ENCODE data around the gene ITPR1. TPM values are rescaled to one million over a fixed set of nuclear protein-coding genes. Genes with fewer than 3 reads are reported as not detected.

ITPR1 gene
- polyA plus RNA-seq, 6 donors from 2014 or later: 54.8 to 110 (median 87.3) TPM

DNA sequence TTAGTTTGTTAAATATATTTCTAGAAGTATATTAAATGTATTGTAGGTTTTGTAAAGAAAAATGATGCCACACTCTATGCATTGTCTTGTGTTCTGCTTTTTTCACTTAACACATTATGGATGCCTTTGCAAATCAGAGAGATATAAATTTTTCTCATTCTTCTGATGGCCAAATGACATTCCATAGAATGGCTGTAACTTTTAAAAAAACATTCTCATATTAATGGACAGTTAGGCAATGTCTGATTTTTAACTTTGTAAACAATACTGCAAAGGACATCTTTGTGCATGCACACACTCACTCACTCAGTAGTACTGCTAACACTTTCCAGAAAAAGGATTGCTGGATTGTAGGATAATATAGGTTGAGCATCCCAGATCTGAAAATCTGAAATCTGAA is 195.9 kb downstream of the ITPR1 start:
- no peak for ATAC-seq (ENCODE audit: low read depth in 2 of 2)
- no peak overlapping the region for H3K27ac Mint-ChIP-seq
- no peak overlapping the region for H3K4me3 Mint-ChIP-seq
- H3K4me1 Mint-ChIP-seq: peaks cover 0 to 3% (median 2%) of the 10 kb centered on the region in 3 donors
- H3K27me3 Mint-ChIP-seq: no peaks in the 10 kb centered on the region
- H3K36me3 Mint-ChIP-seq: peaks cover 55 to 62% of the 10 kb centered on the region in 2 donors
- H3K9me3 Mint-ChIP-seq: peaks cover 0 to 5% (median 0%) of the 10 kb centered on the region in 7 donors
- DNase-seq: no peak

DNA sequence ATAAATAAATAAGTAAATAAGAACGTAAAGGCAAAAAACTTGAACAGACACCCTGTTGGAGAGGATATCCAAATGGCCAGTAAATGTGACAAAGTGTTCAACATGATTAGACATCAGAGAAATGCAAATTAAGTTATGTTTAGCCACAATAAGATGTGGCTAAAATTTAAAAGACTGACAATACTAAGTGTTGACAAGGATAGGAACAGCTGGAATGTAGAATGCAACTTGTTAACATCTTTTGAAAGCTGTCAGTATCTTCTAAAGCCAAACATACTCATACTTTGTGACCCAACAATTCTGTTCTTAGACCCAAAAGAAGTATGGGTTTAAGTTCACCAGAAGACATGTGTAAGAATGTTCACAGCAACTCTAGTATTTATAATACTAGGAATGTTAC is 197.1 kb downstream of the ITPR1 start:
- Mint-ChIP-seq H3K36me3 (peaks cover 57 to 63% of the 10 kb centered on the region in 2 donors), H3K27ac (peak overlapping the region in 1 of 6 donors; percentile 76), H3K4me1 (peaks cover 0 to 3% (median 2%) of the 10 kb centered on the region in 3 donors), H3K4me3 (no peak overlapping the region), H3K9me3 (peaks cover 0 to 5% (median 0%) of the 10 kb centered on the region in 7 donors), H3K27me3 (no peaks in the 10 kb centered on the region)
- ATAC-seq (ENCODE audit: low read depth in 2 of 2) (no peak), DNase-seq (no peak)

DNA sequence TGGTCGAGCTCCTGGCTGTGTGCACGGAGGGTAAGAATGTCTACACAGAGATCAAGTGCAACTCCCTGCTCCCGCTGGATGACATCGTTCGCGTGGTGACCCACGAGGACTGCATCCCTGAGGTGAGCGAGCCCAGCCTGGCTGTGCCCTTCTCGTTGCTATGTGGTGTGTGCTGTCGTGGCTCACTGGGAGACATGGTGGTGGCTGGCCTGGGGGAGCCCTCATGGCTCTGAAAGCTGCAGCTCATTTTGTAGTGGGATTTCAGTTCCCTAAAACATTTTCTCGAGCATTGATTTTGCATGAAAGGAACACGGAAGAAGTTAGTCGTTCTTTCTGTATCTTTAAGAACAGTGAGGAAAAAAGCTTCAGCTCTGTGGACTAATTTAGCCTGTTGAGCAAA is 200.5 kb downstream of the ITPR1 start:
- H3K27me3 Mint-ChIP-seq: no peaks in the 10 kb centered on the region
- H3K36me3 Mint-ChIP-seq: peaks cover 45 to 50% of the 10 kb centered on the region in 2 donors
- peaks cover 0 to 3% (median 2%) of the 10 kb centered on the region in 3 donors for H3K4me1 Mint-ChIP-seq
- DNase-seq (no peak), ATAC-seq (ENCODE audit: low read depth in 2 of 2) (no peak)
- H3K4me3 Mint-ChIP-seq: no peak overlapping the region
- peak overlapping the region in 3 of 6 donors; percentile 57 to 77 (median 68) for H3K27ac Mint-ChIP-seq
- peaks cover 0 to under 1% (median 0%) of the 10 kb centered on the region in 7 donors for H3K9me3 Mint-ChIP-seq

DNA sequence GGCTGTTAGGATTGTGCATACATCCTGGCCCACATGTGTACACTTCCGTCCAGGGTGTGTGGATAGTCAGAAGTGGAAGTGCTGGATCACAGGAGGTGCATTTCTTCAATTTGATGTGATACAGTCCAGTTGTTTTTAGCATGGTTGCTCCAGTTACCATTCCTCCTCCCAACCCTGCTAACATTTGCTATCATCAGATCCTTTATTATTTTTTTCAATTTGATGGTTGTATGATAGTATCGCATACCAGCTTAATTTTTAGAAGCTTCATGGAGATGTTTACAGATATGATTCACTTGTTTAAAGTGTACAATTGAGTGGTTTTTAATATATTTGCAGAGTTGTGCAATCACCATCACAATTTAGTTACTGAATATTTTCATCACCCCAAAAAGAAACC is 202.7 kb downstream of the ITPR1 start:
- no peaks in the 10 kb centered on the region for H3K9me3 Mint-ChIP-seq
- no peak overlapping the region for H3K27ac Mint-ChIP-seq
- H3K4me1 Mint-ChIP-seq: peaks cover 0 to 3% (median 2%) of the 10 kb centered on the region in 3 donors
- peak overlapping the region in 1 of 8 donors; percentile 5 for H3K4me3 Mint-ChIP-seq
- DNase-seq (no peak), ATAC-seq (ENCODE audit: low read depth in 2 of 2) (no peak)
- no peaks in the 10 kb centered on the region for H3K27me3 Mint-ChIP-seq
- peaks cover 46 to 53% of the 10 kb centered on the region in 2 donors for H3K36me3 Mint-ChIP-seq

DNA sequence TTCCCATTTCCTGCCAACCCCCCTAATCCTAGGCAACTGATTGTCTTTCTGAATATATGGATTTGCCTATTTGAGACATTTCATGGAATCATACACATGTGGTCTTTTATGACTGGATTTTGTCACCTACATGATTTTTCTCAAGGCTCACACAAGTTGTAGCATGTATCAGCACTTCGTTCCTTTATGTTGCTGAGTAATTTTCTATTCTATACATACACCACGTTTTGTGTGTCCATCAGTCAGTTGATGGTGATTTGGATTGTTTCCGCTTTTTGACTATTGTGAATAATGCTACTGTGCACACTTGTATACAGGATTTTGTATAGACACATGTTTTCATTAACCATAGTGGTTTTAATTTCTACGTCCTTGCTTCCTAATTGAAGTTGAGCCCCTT is 203.1 kb downstream of the ITPR1 start:
- H3K27ac Mint-ChIP-seq: no peak overlapping the region
- ATAC-seq (ENCODE audit: low read depth in 2 of 2) (no peak), DNase-seq (no peak)
- no peaks in the 10 kb centered on the region for H3K27me3 Mint-ChIP-seq
- no peaks in the 10 kb centered on the region for H3K9me3 Mint-ChIP-seq
- peak overlapping the region in 1 of 8 donors; percentile 5 for H3K4me3 Mint-ChIP-seq
- H3K36me3 Mint-ChIP-seq: peaks cover 42 to 49% of the 10 kb centered on the region in 2 donors
- peaks cover 0 to 2% (median 2%) of the 10 kb centered on the region in 3 donors for H3K4me1 Mint-ChIP-seq

DNA sequence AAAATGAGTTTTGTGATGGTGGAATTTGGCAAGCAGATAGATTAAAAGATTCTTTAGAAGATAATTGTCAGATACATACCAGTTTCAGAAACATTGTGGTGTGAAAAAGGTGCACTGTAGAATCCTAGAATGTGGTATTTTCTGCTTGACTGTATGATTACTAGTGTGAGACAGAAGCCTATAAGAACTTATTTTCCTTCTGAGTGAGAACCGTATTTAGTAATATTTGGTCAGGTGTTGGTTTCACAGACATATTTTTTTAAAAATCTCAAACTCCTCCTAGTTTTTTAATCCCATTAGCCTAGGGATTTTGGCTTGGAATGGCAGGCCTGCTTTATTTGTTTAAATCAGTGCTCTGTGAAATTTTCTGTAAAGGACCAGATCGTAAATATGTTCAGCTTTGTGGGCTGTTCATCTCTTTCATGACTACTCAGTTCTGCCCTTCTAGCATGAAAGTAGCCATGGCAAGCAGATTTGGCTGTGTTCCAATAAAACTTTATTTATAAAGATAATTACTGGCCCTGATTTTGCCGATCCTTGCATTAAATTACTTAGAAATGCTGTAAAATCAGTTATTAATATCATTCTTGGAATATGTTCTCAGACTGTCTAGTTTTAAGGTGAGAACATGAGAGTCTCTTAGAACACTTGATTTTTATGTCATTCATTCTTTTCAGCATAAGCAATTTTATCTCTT is 205.1 kb downstream of the ITPR1 start:
- Mint-ChIP-seq H3K4me1 (peaks cover 0 to 2% (median 0%) of the 10 kb centered on the region in 3 donors), H3K27me3 (no peaks in the 10 kb centered on the region), H3K9me3 (no peaks in the 10 kb centered on the region), H3K4me3 (no peak overlapping the region), H3K27ac (peak overlapping the region in 1 of 6 donors; percentile 16), H3K36me3 (peaks cover 33 to 51% of the 10 kb centered on the region in 2 donors)
- no peak for ATAC-seq (ENCODE audit: low read depth in 2 of 2)
- no peak for DNase-seq

DNA sequence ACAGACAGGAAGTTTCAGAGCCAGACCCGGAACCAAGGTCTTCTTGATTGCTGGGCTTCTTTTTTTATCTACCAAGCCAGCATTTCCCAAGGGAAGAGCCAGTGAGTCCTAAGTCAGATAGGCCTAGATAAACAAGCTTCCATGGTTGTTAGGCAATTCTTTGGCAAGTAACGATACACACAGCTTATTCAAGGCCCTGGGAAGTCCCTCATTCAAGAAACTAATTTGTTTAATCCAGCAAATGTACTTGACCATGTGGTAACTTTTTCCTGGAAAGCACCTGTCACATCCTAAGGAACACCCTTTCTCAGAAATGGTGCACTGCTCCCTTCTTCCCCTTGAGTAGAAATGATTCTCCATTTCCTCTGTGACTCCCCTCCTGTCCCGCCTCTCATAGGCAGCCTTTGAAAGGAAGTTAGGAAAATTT is 209.9 kb downstream of the ITPR1 start:
- Mint-ChIP-seq H3K27ac (peak overlapping the region in 1 of 6 donors; percentile 47), H3K27me3 (no peaks in the 10 kb centered on the region), H3K36me3 (peaks cover 55 to 60% of the 10 kb centered on the region in 2 donors), H3K9me3 (no peaks in the 10 kb centered on the region), H3K4me1 (no peaks in the 10 kb centered on the region), H3K4me3 (no peak overlapping the region)
- ATAC-seq (ENCODE audit: low read depth in 2 of 2): no peak
- DNase-seq: no peak

DNA sequence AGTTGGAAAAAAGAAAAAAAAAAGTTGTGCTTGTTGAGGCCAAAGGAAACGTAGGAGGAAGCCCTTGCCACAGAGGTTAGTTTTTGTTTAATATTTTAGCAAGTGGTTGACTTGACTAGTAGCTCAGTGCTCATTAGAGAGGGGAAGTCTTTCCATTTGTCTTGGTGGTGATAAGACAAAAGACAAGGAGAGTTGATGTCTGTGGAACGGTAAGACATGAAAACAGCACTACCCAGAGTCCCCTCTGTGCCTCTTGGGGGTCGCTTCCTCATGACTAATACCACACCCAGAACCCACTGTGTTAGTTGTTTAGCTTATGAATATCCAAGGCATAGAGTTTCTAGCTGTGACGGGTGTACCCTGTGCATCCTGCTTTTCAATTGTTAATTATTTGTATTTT is 211.4 kb downstream of the ITPR1 start:
- Mint-ChIP-seq H3K27ac (peak overlapping the region in 1 of 6 donors; percentile 91), H3K4me3 (no peak overlapping the region), H3K27me3 (no peaks in the 10 kb centered on the region), H3K9me3 (no peaks in the 10 kb centered on the region), H3K36me3 (peaks cover 53 to 65% of the 10 kb centered on the region in 2 donors), H3K4me1 (peaks cover 0 to 3% (median 0%) of the 10 kb centered on the region in 3 donors)
- no peak for ATAC-seq (ENCODE audit: low read depth in 2 of 2)
- DNase-seq: no peak

DNA sequence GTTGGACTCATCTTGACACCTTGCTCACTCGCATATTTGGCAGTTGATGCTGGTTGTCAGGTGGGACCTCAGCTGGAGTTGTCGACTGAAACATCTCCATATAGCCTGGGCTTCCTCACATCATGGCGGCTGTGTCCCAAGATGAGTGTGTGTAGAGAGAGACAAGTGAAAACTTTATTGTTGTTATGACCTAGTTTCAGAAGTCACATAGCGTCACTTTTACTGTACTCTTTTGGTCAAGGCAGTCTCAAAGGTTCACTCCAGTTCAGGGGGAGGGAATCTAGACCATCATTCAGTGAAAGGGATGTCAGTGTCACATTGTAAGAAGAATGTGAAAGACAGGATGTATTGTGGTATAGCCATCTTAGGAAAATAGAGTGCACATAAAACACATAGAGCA is 214.2 kb downstream of the ITPR1 start:
- DNase-seq (no peak), ATAC-seq (ENCODE audit: low read depth in 2 of 2) (no peak)
- H3K27ac Mint-ChIP-seq: peak overlapping the region in 1 of 6 donors; percentile 78
- peaks cover 0 to 8% (median 5%) of the 10 kb centered on the region in 3 donors for H3K4me1 Mint-ChIP-seq
- H3K36me3 Mint-ChIP-seq: peaks cover 43 to 57% of the 10 kb centered on the region in 2 donors
- peak overlapping the region in 1 of 8 donors; percentile 9 for H3K4me3 Mint-ChIP-seq
- no peaks in the 10 kb centered on the region for H3K27me3 Mint-ChIP-seq
- no peaks in the 10 kb centered on the region for H3K9me3 Mint-ChIP-seq

DNA sequence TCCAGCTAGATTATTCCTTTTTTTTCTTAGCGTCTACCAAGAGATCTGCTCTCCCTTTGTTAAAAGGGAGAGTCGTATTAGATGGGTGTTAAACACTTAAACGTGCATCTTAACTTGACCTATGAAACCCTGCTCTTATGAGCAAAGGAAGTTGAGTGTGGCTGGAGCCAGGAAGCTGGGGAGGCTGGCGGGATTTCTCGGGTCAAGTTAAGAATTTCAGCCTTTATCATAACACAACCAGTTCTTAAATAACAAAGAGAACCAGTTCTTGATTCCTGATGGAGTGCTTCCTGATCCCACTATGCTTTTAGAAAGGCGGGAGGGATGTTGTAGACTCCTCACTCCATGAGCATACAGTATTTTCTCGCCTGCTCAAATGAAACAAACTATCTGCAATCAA is 215.1 kb downstream of the ITPR1 start:
- no peak for ATAC-seq (ENCODE audit: low read depth in 2 of 2)
- Mint-ChIP-seq H3K4me1 (peaks cover 0 to 8% (median 5%) of the 10 kb centered on the region in 3 donors), H3K27me3 (no peaks in the 10 kb centered on the region), H3K4me3 (no peak overlapping the region), H3K36me3 (peaks cover 43 to 54% of the 10 kb centered on the region in 2 donors), H3K27ac (peak overlapping the region in 1 of 6 donors; percentile 78), H3K9me3 (no peaks in the 10 kb centered on the region)
- DNase-seq: no peak

DNA sequence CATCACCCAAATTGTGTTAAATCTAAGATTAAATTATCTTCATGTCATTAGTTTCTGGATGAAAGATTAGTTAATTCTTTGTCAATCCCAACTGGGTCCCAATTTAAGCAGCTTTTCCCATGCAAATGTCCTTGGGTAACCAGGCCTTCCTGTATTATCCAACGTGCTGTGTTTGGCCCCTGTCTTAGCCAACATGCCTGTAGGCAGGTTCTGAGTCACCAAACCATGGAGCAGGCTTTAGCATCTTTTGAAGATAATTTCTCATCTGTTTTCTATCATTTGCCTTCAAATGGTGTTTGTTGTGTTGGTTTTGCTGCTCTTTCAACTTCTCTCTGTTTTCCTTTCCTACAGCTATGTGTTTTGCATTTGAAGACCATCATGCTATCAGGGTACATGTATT is 216.2 kb downstream of the ITPR1 start:
- ATAC-seq (ENCODE audit: low read depth in 2 of 2) (no peak), DNase-seq (no peak)
- Mint-ChIP-seq H3K27me3 (no peaks in the 10 kb centered on the region), H3K27ac (no peak overlapping the region), H3K4me1 (peaks cover 0 to 8% (median 5%) of the 10 kb centered on the region in 3 donors), H3K4me3 (no peak overlapping the region), H3K9me3 (no peaks in the 10 kb centered on the region), H3K36me3 (peaks cover 37 to 44% of the 10 kb centered on the region in 2 donors)

DNA sequence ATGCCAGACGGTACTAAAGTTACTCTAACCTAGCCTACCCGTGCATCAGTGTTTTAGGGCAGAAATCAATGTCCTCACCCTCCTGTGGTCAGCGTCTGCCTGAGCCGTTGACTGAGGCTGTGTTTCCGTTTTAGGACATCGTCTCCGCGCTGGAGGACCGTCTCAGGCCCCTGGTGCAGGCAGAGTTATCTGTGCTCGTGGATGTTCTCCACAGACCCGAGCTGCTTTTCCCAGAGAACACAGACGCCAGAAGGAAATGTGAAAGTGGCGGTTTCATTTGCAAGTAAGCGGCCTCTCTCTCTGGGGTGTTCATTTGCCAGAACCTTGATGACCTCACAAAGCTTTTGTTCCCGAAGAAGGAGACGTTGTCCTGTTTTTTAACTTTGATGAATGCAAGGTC is 217.0 kb downstream of the ITPR1 start:
- Mint-ChIP-seq H3K4me1 (peaks cover 0 to 8% (median 5%) of the 10 kb centered on the region in 3 donors), H3K27me3 (no peaks in the 10 kb centered on the region), H3K9me3 (no peaks in the 10 kb centered on the region), H3K27ac (no peak overlapping the region), H3K36me3 (peaks cover 39 to 40% of the 10 kb centered on the region in 2 donors), H3K4me3 (peak overlapping the region in 1 of 8 donors; percentile 34)
- ATAC-seq (ENCODE audit: low read depth in 2 of 2): no peak
- DNase-seq: no peak

DNA sequence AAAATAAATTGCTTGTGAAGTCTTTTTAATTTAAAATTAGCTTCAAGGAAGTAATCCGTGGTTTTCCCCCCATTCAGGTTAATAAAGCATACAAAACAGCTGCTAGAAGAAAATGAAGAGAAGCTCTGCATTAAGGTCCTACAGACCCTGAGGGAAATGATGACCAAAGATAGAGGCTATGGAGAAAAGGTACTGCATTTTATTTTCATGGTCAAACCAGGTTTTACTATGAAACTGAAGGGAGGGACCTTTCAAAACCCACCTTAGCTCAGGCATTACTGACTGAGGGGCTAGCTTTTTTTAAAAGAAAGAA is 218.5 kb downstream of the ITPR1 start:
- peak overlapping the region in 2 of 6 donors; percentile 6 to 47 for H3K27ac Mint-ChIP-seq

DNA sequence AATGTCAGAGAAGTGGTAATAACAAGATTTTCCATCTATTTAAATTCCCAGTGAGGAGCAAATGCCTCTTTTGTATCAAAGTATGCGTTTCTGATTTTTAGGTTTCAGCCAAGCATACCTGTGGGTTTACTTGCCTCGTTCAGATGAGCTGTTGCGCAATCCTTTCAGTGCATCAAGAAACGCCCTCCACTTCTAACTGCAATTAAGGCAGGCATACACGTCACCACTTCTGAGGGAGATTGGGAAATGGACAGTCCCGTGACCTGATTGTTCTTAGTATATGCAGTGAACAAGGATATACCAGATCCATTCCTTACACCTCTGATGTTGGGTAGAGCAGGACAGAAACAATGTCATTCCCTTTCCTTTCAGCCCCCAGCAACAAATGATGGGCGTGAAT is 219.0 kb downstream of the ITPR1 start:
- H3K4me3 Mint-ChIP-seq: no peak overlapping the region
- H3K4me1 Mint-ChIP-seq: peaks cover 0 to 8% (median 5%) of the 10 kb centered on the region in 3 donors
- ATAC-seq (ENCODE audit: low read depth in 2 of 2) (no peak), DNase-seq (no peak)
- H3K36me3 Mint-ChIP-seq: peaks cover 25 to 31% of the 10 kb centered on the region in 2 donors
- H3K27me3 Mint-ChIP-seq: no peaks in the 10 kb centered on the region
- no peak overlapping the region for H3K27ac Mint-ChIP-seq
- no peaks in the 10 kb centered on the region for H3K9me3 Mint-ChIP-seq

More for the DNA sequence above, 218.5 kb downstream of the ITPR1 start:
- Mint-ChIP-seq H3K36me3 (peaks cover 26 to 30% of the 10 kb centered on the region in 2 donors), H3K4me3 (no peak overlapping the region), H3K27me3 (no peaks in the 10 kb centered on the region), H3K9me3 (no peaks in the 10 kb centered on the region), H3K4me1 (peaks cover 0 to 8% (median 5%) of the 10 kb centered on the region in 3 donors)
- DNase-seq (no peak), ATAC-seq (ENCODE audit: low read depth in 2 of 2) (no peak)

Measured in naive B cell (primary cell).